GM12872 (cell line): ENCODE data around the gene HIPK2.

Experiments used
- CTCF ChIP-seq: IDR thresholded peaks from 3 replicates; pipeline ENCODE4 v1.5.1; 2011; ENCODE audit warnings: low read depth, mild to moderate bottlenecking, low read length, moderate library complexity; ENCODE audit not compliant: insufficient read depth

Gene HIPK2

GRCh38 chr7:139538881-139539635 lies 238.7 kb downstream of the HIPK2 start:
- no peak for TF ChIP-seq CTCF

DNA sequence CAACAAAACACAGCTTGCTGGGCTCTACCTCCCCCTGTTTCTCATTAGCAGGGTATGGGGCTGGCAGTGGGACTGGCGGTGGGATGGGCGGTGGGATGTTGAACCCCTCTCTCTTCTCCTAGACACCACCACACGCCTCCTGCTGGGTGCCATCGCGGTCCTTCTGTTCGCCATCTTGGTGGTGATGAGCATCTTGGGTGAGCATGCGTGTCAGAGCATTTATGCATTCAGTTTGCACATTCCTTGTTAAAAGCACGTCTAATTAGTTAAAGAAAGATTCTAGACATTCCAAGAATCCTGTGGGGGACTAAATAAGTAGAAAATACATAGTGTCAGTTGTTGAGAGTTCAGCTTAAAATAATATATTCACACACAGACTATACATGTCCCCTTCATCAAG lies 241.6 kb downstream of the HIPK2 start:
- no peak for TF ChIP-seq CTCF

- TF ChIP-seq CTCF, result no peak
These were observed 242.7 kb downstream of the HIPK2 start for GRCh38 chr7:139534966-139535651.

DNA sequence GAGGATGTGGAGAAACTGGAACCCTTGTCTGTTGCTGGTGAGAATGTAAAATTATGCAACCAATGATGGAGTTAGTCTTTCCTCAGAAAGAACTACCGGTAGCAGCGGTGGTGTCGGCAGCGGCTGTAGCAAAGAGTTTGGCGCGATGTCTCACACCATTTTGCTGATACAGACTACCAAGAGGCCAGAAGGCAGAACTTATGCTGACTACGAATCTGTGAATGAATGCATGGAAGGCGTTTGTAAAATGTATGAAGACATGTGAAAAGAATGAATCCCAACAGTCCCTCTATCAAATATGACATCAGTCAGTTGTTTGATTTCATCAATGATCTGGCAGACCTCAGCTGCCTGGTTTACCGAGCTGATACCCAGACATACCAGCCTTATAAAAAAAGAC lies 243.7 kb downstream of the HIPK2 start:
- no peak for TF ChIP-seq CTCF

GRCh38 chr7:139532636-139533155 lies 245.1 kb downstream of the HIPK2 start:
- TF ChIP-seq CTCF, result no peak

GRCh38 chr7:139531094-139531493 lies 246.7 kb downstream of the HIPK2 start:
- no peak for TF ChIP-seq CTCF
